Measurements from ENCODE around the gene ITGB8. TPM values are rescaled to one million over a fixed set of nuclear protein-coding genes. Genes with fewer than 3 reads are reported as not detected.

The ITGB8 gene
- total RNA-seq, 1 experiment from 2014 or later: 2.4 TPM

DNA sequence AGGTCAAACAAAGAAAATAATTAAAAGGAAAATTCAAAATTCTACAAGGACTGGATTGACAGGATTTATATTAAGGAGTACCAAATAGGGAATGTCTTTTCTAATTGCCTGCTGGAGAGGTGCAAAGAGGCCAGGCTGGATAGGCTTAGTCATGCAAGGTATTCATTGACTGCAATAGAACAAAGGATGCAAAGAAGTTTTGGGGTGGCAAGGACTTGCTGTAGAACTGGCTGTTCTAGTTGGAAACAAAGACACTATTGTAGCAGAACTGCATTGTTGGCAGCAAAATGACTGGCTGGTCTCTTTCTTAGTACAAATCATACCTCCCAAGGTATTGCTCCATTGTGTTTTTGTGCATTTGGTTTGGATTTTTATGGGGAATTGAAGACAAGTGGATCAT, 10.1 kb downstream of the ITGB8 start:
- Histone ChIP-seq H3K4me1 (ENCODE audit: control insufficient read depth in 1 of 2, insufficient read depth in 2 of 2, low read length in 2 of 2) (peaks cover 34% of the 10 kb centered on the region in 2 experiments), H4K20me1 (ENCODE audit: insufficient read depth) (no peaks in the 10 kb centered on the region), H3K36me3 (ENCODE audit: control insufficient read depth in 1 of 2, insufficient read depth in 2 of 2, low read length in 2 of 2) (no peaks in the 10 kb centered on the region), H3K9me2 (ENCODE audit: insufficient read depth) (no peaks in the 10 kb centered on the region), H3K9me3 (ENCODE audit: control insufficient read depth in 1 of 2, insufficient read depth in 1 of 2, low read depth in 1 of 2, low read length in 2 of 2) (no peaks in the 10 kb centered on the region), H3K27me3 (ENCODE audit: insufficient read depth, low read length) (no peaks in the 10 kb centered on the region), H3K9ac (ENCODE audit: low read length) (peak overlapping the region; percentile 2; the same call in 1 of the 2 replicates), H2AFZ (ENCODE audit: low read depth, low read length, poor library complexity, severe bottlenecking) (no peak overlapping the region), H3K4me2 (ENCODE audit: low read length) (peak overlapping the region; percentile 52), H3K79me2 (ENCODE audit: insufficient read depth, low read length) (no peaks in the 10 kb centered on the region), H3K27ac (ENCODE audit: low read depth, low read length) (peak overlapping the region; percentile 68), H3K4me3 (replicated peaks in 1 of 2; ENCODE audit: low read depth in 1 of 2, low read length in 2 of 2) (peak overlapping the region in 1 of 2 experiments; percentile 22; a peak in 1 of 4 replicates)
- peak; percentile 82 for DNase-seq (ENCODE audit: low read depth, low spot score)
- intact Hi-C loops (cut with micrococcal nuclease): no loop called here
- TF ChIP-seq CBX3 (IDR thresholded peaks at IDR 0.05; ENCODE audit: low read depth): peak; percentile 79; the same call in 1 of the 2 replicates
- 0 out of 2 replicates have a peak, but pooled peaks have one; percentile 33 for TF ChIP-seq SIN3A (IDR thresholded peaks at IDR 0.05; ENCODE audit: low read depth)
- 0 out of 2 replicates have a peak, but pooled peaks have one; percentile 4 for TF ChIP-seq RAD21 (IDR thresholded peaks at IDR 0.05; ENCODE audit: low read depth)
- TF ChIP-seq, protein P1, sequence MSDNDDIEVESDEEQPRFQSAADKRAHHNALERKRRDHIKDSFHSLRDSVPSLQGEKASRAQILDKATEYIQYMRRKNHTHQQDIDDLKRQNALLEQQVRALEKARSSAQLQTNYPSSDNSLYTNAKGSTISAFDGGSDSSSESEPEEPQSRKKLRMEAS (IDR thresholded peaks at IDR 0.05): no peak
- no peak for TF ChIP-seq POLR2A (IDR thresholded peaks at IDR 0.05; ENCODE audit: borderline replicate concordance, extremely low read depth, insufficient read depth, insufficient read length)
- TF ChIP-seq SP1 (IDR thresholded peaks at IDR 0.05; ENCODE audit: low read depth): peak; percentile 90
- peak; percentile 80 for TF ChIP-seq CEBPB (IDR thresholded peaks at IDR 0.05; ENCODE audit: low read depth)
- peak; percentile 72 for TF ChIP-seq FOSL1 (IDR thresholded peaks at IDR 0.05; ENCODE audit: low read depth)
- TF ChIP-seq EGR1 (IDR thresholded peaks at IDR 0.05; ENCODE audit: low read depth): no peak
- TF ChIP-seq SRF (IDR thresholded peaks at IDR 0.05; ENCODE audit: low read depth): peak; percentile 81
- no peak for TF ChIP-seq TCF7L2 (IDR thresholded peaks at IDR 0.05; ENCODE audit: borderline replicate concordance, extremely low read depth, insufficient read depth, insufficient read length)
- peak; percentile 22 for TF ChIP-seq YY1 (IDR thresholded peaks at IDR 0.05; ENCODE audit: extremely low read depth, insufficient replicate concordance, low read depth, low read length)
- no peak for TF ChIP-seq ZNF274 (IDR thresholded peaks at IDR 0.05; ENCODE audit: low read depth, low read length)
- TF ChIP-seq, protein P2, sequence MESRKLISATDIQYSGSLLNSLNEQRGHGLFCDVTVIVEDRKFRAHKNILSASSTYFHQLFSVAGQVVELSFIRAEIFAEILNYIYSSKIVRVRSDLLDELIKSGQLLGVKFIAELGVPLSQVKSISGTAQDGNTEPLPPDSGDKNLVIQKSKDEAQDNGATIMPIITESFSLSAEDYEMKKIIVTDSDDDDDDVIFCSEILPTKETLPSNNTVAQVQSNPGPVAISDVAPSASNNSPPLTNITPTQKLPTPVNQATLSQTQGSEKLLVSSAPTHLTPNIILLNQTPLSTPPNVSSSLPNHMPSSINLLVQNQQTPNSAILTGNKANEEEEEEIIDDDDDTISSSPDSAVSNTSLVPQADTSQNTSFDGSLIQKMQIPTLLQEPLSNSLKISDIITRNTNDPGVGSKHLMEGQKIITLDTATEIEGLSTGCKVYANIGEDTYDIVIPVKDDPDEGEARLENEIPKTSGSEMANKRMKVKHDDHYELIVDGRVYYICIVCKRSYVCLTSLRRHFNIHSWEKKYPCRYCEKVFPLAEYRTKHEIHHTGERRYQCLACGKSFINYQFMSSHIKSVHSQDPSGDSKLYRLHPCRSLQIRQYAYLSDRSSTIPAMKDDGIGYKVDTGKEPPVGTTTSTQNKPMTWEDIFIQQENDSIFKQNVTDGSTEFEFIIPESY (IDR thresholded peaks at IDR 0.05; ENCODE audit: extremely low read depth, insufficient replicate concordance, low read length): no peak
- TF ChIP-seq, protein P3, sequence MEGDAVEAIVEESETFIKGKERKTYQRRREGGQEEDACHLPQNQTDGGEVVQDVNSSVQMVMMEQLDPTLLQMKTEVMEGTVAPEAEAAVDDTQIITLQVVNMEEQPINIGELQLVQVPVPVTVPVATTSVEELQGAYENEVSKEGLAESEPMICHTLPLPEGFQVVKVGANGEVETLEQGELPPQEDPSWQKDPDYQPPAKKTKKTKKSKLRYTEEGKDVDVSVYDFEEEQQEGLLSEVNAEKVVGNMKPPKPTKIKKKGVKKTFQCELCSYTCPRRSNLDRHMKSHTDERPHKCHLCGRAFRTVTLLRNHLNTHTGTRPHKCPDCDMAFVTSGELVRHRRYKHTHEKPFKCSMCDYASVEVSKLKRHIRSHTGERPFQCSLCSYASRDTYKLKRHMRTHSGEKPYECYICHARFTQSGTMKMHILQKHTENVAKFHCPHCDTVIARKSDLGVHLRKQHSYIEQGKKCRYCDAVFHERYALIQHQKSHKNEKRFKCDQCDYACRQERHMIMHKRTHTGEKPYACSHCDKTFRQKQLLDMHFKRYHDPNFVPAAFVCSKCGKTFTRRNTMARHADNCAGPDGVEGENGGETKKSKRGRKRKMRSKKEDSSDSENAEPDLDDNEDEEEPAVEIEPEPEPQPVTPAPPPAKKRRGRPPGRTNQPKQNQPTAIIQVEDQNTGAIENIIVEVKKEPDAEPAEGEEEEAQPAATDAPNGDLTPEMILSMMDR (IDR thresholded peaks at IDR 0.05 in 2 of 3, conservative IDR thresholded peaks at IDR 0.05 in 1 of 3; ENCODE audit: borderline replicate concordance in 1 of 3, insufficient read depth in 1 of 3, low read depth in 2 of 3, low read length in 2 of 3): no peak
- no peak for TF ChIP-seq EZH2 (IDR thresholded peaks at IDR 0.05)
- peak; percentile 75 for TF ChIP-seq JUND (IDR thresholded peaks at IDR 0.05)
- no peak for TF ChIP-seq POLR2AphosphoS5 (IDR thresholded peaks at IDR 0.05; ENCODE audit: low read depth, low read length)
- TF ChIP-seq ATF3 (IDR thresholded peaks at IDR 0.05): no peak
- BruUV-seq (replicated peaks): no TSS peak
- ChIA-PET CTCF (no interaction called here), RAD21 (ENCODE audit: low non-redundant PET in 1 of 2, low total read pairs in 2 of 2, uncharacterized antibody in 2 of 2, unreplicated experiment in 2 of 2) (no interaction called here), POLR2A (no interaction called here)
- peak; percentile 93 for ATAC-seq
